HepG2 (cell line): ENCODE measurements around the gene TNK1. TPM values are rescaled to one million over a fixed set of nuclear protein-coding genes. Genes with fewer than 3 reads are reported as not detected.

ENCODE experiments used
- ARNTL ChIP-seq: sonication (generic); formaldehyde crosslinking; IDR thresholded peaks from 2 replicates; pipeline ENCODE4 v1.4.0; 2020; ENCODE audit warnings: mild to moderate bottlenecking, missing genetic modification reagents
- FOXA3 ChIP-seq: IDR thresholded peaks from 2 replicates; pipeline ENCODE4 v1.6.1; 2016; ENCODE audit warnings: missing genetic modification reagents, missing compliant biosample characterization
- FOXP1 ChIP-seq, 2 experiments: fragments of 450-650 bp in 1 of 2; IDR thresholded peaks; 2 replicates each; pipeline ENCODE4 v1.6.1; 2017 to 2018; ENCODE audit warnings: antibody characterized with exemption in 1 of 2
- GABPA ChIP-seq, 2 experiments: IDR thresholded peaks; 2 replicates each; pipeline ENCODE4 v1.6.1; 2011 to 2016; ENCODE audit warnings: low read depth in 2 of 2, low read length in 1 of 2, missing biosample characterization in 1 of 2, missing genetic modification characterization in 1 of 2
- GATAD2A ChIP-seq: IDR thresholded peaks from 2 replicates; pipeline ENCODE4 v1.6.1; 2016
- HNF4G ChIP-seq, 2 experiments: sonication (generic) in 1 of 2; formaldehyde crosslinking in 1 of 2; IDR thresholded peaks; 2 replicates each; pipeline versions ENCODE4 v1.4.0 to v1.6.1; 2011 to 2020; ENCODE audit warnings: borderline replicate concordance in 2 of 2, low read depth in 2 of 2, mild to moderate bottlenecking in 2 of 2, low read length in 1 of 2, missing genetic modification reagents in 1 of 2, moderate library complexity in 1 of 2
- KDM5A ChIP-seq: fragments of 200-600 bp; sonication (generic); IDR thresholded peaks from 2 replicates; pipeline ENCODE4 v1.7.0; 2018; ENCODE audit warnings: antibody characterized with exemption, mild to moderate bottlenecking, low read length, borderline replicate concordance
- MYC ChIP-seq: sonication (generic); formaldehyde crosslinking; IDR thresholded peaks from 2 replicates; pipeline ENCODE4 v1.9.0; 2021; ENCODE audit warnings: missing genetic modification reagents, borderline replicate concordance
- NR2C2 ChIP-seq: sonication (generic); formaldehyde crosslinking; IDR thresholded peaks from 2 replicates; pipeline ENCODE4 v1.4.0; 2020; ENCODE audit warnings: missing genetic modification reagents, mild to moderate bottlenecking, moderate library complexity, borderline replicate concordance
- PHF20 ChIP-seq: sonication (generic); formaldehyde crosslinking; IDR thresholded peaks from 2 replicates; pipeline ENCODE4 v1.5.0; 2020; ENCODE audit warnings: mild to moderate bottlenecking, missing genetic modification reagents
- PITX1 ChIP-seq: sonication (generic); formaldehyde crosslinking; IDR thresholded peaks from 2 replicates; pipeline ENCODE4 v1.5.1; 2020; ENCODE audit warnings: mild to moderate bottlenecking, missing genetic modification reagents
- SOX13 ChIP-seq, 3 experiments: fragments of 450-650 bp in 1 of 3; sonication (generic) in 1 of 3; formaldehyde crosslinking in 1 of 3; IDR thresholded peaks in 2 of 3; conservative IDR thresholded peaks in 1 of 3; 2 replicates each; pipeline versions ENCODE4 v1.5.0 to v1.6.1; 2016 to 2020; ENCODE audit warnings: antibody characterized with exemption in 1 of 3, mild to moderate bottlenecking in 1 of 3, missing compliant biosample characterization in 1 of 3, missing genetic modification reagents in 1 of 3, moderate library complexity in 1 of 3
- SSRP1 ChIP-seq: IDR thresholded peaks from 2 replicates; pipeline ENCODE4 v1.6.1; 2016; ENCODE audit warnings: control low read depth
- TBX2 ChIP-seq: sonication (generic); formaldehyde crosslinking; IDR thresholded peaks from 2 replicates; pipeline ENCODE4 v1.5.0; 2020; ENCODE audit warnings: missing genetic modification reagents, mild to moderate bottlenecking, borderline replicate concordance
- XBP1 ChIP-seq: sonication (generic); formaldehyde crosslinking; IDR thresholded peaks from 2 replicates; pipeline ENCODE4 v1.5.0; 2020; ENCODE audit warnings: missing genetic modification reagents
- ZKSCAN8 ChIP-seq: IDR thresholded peaks from 2 replicates; pipeline ENCODE4 v1.6.1; 2016; ENCODE audit warnings: borderline replicate concordance, missing genetic modification reagents, missing compliant biosample characterization
- ZNF12 ChIP-seq: sonication (generic); formaldehyde crosslinking; IDR thresholded peaks from 2 replicates; pipeline ENCODE4 v1.5.0; 2020; ENCODE audit warnings: missing genetic modification reagents
- ZNF143 ChIP-seq: sonication (generic); formaldehyde crosslinking; IDR thresholded peaks from 2 replicates; pipeline ENCODE4 v1.4.0; 2020; ENCODE audit warnings: missing genetic modification reagents
- ZNF564 ChIP-seq: sonication (generic); formaldehyde crosslinking; IDR thresholded peaks from 2 replicates; pipeline ENCODE4 v1.8.1; 2023; ENCODE audit warnings: mild to moderate bottlenecking, missing genetic modification reagents
- polyA plus RNA-seq, 8 experiments: library from polyadenylated mRNA; depleted of rRNA in 3 of 8; stranded (reverse) in 7 of 8; unstranded in 1 of 8; fragments of >200 nt; fragmentation: Illumina TruSeq in 4 of 8; extraction: Trizol in 4 of 8; gene quantifications; 2 replicates each; pipeline versions ENCODE4 v1.2.1 to v1.2.3, GENCODE V29; 2011 to 2016; ENCODE audit warnings: low read depth in 4 of 8, missing spikeins in 1 of 8, mixed read lengths in 1 of 8; ENCODE audit not compliant: insufficient read depth in 1 of 8
- total RNA-seq, 5 experiments: library from RNA; depleted of rRNA; stranded (reverse); fragments of >200 nt; fragmentation: Illumina TruSeq; extraction: Trizol; gene quantifications; 2 replicates each; pipeline ENCODE4 v1.2.3, GENCODE V29; 2016; ENCODE audit warnings: low read depth in 1 of 5
- TF ChIP-seq, protein P1 (sequence below): IDR thresholded peaks from 2 replicates; pipeline ENCODE4 v1.4.0; 2020; ENCODE audit warnings: mild to moderate bottlenecking, missing genetic modification reagents
- TF ChIP-seq, protein P2 (sequence below): sonication (generic); formaldehyde crosslinking; IDR thresholded peaks from 2 replicates; pipeline ENCODE4 v1.4.0; 2020; ENCODE audit warnings: low read depth, missing genetic modification reagents

Gene TNK1
- total and polyA plus RNA-seq, 2 of the 13 experiments (the other 11 are each of a cell fraction or from before 2014, with no cell fraction given) = 2.0 to 3.5 TPM

DNA sequence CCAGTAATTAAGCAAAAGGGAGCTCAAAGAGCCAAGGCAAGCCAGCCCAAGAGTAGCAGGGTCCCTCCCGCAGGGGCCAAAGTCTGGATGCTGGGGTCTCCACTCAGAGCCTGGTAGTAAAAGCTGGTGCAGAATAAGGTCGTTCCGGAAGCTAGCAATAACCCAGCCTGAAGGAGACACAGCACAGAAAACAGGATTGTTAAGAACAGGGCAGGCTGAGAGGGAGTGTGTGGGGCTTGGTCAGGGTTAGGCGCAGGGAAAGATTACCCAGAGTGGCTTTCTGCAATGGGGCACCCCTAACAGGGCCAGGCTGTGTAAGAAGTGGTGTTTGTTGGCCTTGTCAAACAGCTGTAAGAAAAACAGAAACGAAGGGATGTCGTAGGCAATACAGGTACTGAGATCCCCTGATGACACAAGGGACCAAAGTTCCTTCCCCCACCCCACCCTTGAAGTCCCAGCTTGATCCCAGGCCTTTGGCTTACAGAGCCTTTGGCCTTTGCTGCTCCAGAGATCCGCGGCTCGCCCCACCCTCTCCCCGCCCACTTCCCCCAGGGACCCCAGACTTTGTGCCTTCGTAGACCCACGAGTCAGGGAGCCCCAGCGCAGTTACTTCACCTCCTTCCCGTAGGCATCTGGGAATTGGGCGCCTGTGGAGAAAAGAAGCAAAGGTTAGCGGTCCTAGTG is 22.3 kb downstream of the TNK1 start (continued):
- TF ChIP-seq ARNTL (CRISPR knock-in tag) = no peak
- TF ChIP-seq XBP1 (CRISPR knock-in tag) = no peak
- TF ChIP-seq, protein P1, sequence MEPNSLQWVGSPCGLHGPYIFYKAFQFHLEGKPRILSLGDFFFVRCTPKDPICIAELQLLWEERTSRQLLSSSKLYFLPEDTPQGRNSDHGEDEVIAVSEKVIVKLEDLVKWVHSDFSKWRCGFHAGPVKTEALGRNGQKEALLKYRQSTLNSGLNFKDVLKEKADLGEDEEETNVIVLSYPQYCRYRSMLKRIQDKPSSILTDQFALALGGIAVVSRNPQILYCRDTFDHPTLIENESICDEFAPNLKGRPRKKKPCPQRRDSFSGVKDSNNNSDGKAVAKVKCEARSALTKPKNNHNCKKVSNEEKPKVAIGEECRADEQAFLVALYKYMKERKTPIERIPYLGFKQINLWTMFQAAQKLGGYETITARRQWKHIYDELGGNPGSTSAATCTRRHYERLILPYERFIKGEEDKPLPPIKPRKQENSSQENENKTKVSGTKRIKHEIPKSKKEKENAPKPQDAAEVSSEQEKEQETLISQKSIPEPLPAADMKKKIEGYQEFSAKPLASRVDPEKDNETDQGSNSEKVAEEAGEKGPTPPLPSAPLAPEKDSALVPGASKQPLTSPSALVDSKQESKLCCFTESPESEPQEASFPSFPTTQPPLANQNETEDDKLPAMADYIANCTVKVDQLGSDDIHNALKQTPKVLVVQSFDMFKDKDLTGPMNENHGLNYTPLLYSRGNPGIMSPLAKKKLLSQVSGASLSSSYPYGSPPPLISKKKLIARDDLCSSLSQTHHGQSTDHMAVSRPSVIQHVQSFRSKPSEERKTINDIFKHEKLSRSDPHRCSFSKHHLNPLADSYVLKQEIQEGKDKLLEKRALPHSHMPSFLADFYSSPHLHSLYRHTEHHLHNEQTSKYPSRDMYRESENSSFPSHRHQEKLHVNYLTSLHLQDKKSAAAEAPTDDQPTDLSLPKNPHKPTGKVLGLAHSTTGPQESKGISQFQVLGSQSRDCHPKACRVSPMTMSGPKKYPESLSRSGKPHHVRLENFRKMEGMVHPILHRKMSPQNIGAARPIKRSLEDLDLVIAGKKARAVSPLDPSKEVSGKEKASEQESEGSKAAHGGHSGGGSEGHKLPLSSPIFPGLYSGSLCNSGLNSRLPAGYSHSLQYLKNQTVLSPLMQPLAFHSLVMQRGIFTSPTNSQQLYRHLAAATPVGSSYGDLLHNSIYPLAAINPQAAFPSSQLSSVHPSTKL (CRISPR knock-in tag) = peak; percentile 56
- peak; percentile 90 for TF ChIP-seq HNF4G (IDR thresholded peaks at IDR 0.05; ENCODE audit: borderline replicate concordance, low read depth, low read length)
- TF ChIP-seq HNF4G (CRISPR knock-in tag; IDR thresholded peaks at IDR 0.05; ENCODE audit: borderline replicate concordance, low read depth) = no peak; the same call in 1 of the 2 replicates
- TF ChIP-seq KDM5A = peak; percentile 28; the same call in 1 of the 2 replicates
- peak; percentile 23; the same call in 1 of the 2 replicates for TF ChIP-seq MYC (CRISPR knock-in tag)
- TF ChIP-seq FOXP1 (IDR thresholded peaks at IDR 0.05) = no peak
- TF ChIP-seq FOXP1 (CRISPR knock-in tag; IDR thresholded peaks at IDR 0.05) = peak; percentile 38; the same call in 1 of the 2 replicates
- no peak; the same call in 1 of the 2 replicates for TF ChIP-seq SOX13 (IDR thresholded peaks at IDR 0.05)
- TF ChIP-seq SOX13 (CRISPR knock-in tag; conservative IDR thresholded peaks at IDR 0.05 in 1 of 2, IDR thresholded peaks at IDR 0.05 in 1 of 2) = 0 out of 4 replicates have a peak, but pooled peaks of 1 of the 2 experiments have one; percentile 10
- peak; percentile 37; the same call in 1 of the 2 replicates for TF ChIP-seq ZNF564 (CRISPR knock-in tag)
- TF ChIP-seq SSRP1 = peak; percentile 74; the same call in 1 of the 2 replicates
- TF ChIP-seq ZKSCAN8 (CRISPR knock-in tag) = no peak; the same call in 1 of the 2 replicates
- TF ChIP-seq PITX1 = peak; percentile 74
- peak; percentile 31; the same call in 1 of the 2 replicates for TF ChIP-seq PHF20 (CRISPR knock-in tag)
- peak; percentile 29; the same call in 1 of the 2 replicates for TF ChIP-seq NR2C2 (CRISPR knock-in tag)
- TF ChIP-seq, protein P2, sequence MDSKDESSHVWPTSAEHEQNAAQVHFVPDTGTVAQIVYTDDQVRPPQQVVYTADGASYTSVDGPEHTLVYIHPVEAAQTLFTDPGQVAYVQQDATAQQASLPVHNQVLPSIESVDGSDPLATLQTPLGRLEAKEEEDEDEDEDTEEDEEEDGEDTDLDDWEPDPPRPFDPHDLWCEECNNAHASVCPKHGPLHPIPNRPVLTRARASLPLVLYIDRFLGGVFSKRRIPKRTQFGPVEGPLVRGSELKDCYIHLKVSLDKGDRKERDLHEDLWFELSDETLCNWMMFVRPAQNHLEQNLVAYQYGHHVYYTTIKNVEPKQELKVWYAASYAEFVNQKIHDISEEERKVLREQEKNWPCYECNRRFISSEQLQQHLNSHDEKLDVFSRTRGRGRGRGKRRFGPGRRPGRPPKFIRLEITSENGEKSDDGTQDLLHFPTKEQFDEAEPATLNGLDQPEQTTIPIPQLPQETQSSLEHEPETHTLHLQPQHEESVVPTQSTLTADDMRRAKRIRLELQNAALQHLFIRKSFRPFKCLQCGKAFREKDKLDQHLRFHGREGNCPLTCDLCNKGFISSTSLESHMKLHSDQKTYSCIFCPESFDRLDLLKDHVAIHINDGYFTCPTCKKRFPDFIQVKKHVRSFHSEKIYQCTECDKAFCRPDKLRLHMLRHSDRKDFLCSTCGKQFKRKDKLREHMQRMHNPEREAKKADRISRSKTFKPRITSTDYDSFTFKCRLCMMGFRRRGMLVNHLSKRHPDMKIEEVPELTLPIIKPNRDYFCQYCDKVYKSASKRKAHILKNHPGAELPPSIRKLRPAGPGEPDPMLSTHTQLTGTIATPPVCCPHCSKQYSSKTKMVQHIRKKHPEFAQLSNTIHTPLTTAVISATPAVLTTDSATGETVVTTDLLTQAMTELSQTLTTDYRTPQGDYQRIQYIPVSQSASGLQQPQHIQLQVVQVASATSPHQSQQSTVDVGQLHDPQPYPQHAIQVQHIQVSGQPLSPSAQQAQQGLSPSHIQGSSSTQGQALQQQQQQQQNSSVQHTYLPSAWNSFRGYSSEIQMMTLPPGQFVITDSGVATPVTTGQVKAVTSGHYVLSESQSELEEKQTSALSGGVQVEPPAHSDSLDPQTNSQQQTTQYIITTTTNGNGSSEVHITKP (CRISPR knock-in tag) = 0 out of 2 replicates have a peak, but pooled peaks have one; percentile 41
- TF ChIP-seq ZNF12 = no peak; the same call in 1 of the 2 replicates
- peak; percentile 68; the same call in 1 of the 2 replicates for TF ChIP-seq FOXA3 (CRISPR knock-in tag)
- TF ChIP-seq GATAD2A = peak; percentile 64
- TF ChIP-seq TBX2 (CRISPR knock-in tag) = 0 out of 2 replicates have a peak, but pooled peaks have one; percentile 9
- no peak for TF ChIP-seq GABPA (IDR thresholded peaks at IDR 0.05; ENCODE audit: low read depth, low read length)
- peak; percentile 39 for TF ChIP-seq GABPA (CRISPR knock-in tag; IDR thresholded peaks at IDR 0.05; ENCODE audit: low read depth)
- 0 out of 2 replicates have a peak, but pooled peaks have one; percentile 10 for TF ChIP-seq ZNF143 (CRISPR knock-in tag)
